ENCODE measurements around the gene ZNF860.

DNA sequence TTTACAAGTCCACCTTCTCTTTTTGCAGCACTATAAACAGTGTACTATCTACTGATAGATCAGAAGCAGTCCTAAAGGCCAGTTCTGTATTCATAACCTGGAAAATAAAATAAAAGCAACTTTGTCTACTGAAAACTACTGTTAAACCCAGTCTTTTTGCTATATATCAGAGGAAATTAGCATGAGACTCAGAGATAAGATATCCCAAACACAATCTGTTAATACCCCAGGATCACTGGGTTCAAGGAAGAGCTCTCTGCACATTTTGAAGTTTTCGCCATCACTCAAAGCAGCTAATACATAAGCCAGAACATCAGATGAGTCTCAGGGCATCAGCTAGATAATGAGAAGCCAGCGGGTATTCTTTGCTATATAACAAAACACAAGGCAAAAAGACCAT, 22.3 kb upstream of the ZNF860 start:
- TF ChIP-seq, protein P1, sequence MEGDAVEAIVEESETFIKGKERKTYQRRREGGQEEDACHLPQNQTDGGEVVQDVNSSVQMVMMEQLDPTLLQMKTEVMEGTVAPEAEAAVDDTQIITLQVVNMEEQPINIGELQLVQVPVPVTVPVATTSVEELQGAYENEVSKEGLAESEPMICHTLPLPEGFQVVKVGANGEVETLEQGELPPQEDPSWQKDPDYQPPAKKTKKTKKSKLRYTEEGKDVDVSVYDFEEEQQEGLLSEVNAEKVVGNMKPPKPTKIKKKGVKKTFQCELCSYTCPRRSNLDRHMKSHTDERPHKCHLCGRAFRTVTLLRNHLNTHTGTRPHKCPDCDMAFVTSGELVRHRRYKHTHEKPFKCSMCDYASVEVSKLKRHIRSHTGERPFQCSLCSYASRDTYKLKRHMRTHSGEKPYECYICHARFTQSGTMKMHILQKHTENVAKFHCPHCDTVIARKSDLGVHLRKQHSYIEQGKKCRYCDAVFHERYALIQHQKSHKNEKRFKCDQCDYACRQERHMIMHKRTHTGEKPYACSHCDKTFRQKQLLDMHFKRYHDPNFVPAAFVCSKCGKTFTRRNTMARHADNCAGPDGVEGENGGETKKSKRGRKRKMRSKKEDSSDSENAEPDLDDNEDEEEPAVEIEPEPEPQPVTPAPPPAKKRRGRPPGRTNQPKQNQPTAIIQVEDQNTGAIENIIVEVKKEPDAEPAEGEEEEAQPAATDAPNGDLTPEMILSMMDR (IDR thresholded peaks at IDR 0.05) = no peak
- TF ChIP-seq EZH2 (IDR thresholded peaks at IDR 0.05; ENCODE audit: borderline replicate concordance, insufficient read depth, low read depth, low read length, poor library complexity, severe bottlenecking) = no peak
